ENCODE results near the gene MRPS30. TPM values are rescaled to one million over a fixed set of nuclear protein-coding genes. Genes with fewer than 3 reads are reported as not detected.

The MRPS30 gene
- total and polyA plus RNA-seq, 2 donors (not counting 1 experiment from before 2014, with no cell fraction given), result 25.1 to 74.0 TPM

DNA sequence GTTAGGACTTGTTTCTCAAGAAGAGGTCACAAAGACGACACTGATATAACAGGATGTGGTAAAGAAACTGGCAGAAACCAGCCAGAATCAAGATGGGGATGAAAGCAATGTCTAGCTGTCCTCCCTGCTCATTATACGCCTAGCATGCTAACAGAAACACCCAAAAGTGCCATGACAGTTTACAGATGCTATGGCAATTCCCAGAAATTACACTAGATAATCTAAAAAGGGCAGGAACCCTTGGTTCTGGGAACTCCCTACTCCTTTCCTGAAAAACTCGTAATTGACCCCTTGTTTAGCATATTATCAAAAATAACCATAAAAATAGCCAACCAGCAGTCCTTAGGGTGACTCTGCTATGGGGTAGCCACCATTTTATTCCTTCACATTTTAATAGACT lies 10.9 kb upstream of the MRPS30 start:
- Histone ChIP-seq H4K20me1 (ENCODE audit: control insufficient read depth, extremely low read depth, insufficient read depth, low read length) (no peaks in the 10 kb centered on the region), H3K4me2 (ENCODE audit: extremely low read depth, insufficient read depth, low read length) (no peak overlapping the region), H2AFZ (ENCODE audit: low read length) (no peak overlapping the region), H3K27me3 (ENCODE audit: control insufficient read depth, insufficient read depth, low read length) (no peaks in the 10 kb centered on the region), H3K4me1 (ENCODE audit: control insufficient read depth, extremely low read depth, insufficient read depth, low read length) (no peaks in the 10 kb centered on the region), H3K4me3 (replicated peaks in 1 of 4; ENCODE audit: control extremely low read depth in 1 of 4, insufficient read depth in 1 of 4, low read depth in 3 of 4, low read length in 4 of 4) (no peak overlapping the region), H3K9ac (ENCODE audit: insufficient read depth, low read length) (no peak overlapping the region), H3K9me3 (ENCODE audit: control insufficient read depth, insufficient read depth, low read depth, low read length) (no peaks in the 10 kb centered on the region), H3K36me3 (ENCODE audit: control insufficient read depth, insufficient read depth, low read length) (no peaks in the 10 kb centered on the region), H3K79me2 (ENCODE audit: control insufficient read depth, insufficient read depth, low read length) (no peaks in the 10 kb centered on the region), H3K27ac (ENCODE audit: insufficient read depth, low read length) (no peak overlapping the region)
- TF ChIP-seq, protein P1, sequence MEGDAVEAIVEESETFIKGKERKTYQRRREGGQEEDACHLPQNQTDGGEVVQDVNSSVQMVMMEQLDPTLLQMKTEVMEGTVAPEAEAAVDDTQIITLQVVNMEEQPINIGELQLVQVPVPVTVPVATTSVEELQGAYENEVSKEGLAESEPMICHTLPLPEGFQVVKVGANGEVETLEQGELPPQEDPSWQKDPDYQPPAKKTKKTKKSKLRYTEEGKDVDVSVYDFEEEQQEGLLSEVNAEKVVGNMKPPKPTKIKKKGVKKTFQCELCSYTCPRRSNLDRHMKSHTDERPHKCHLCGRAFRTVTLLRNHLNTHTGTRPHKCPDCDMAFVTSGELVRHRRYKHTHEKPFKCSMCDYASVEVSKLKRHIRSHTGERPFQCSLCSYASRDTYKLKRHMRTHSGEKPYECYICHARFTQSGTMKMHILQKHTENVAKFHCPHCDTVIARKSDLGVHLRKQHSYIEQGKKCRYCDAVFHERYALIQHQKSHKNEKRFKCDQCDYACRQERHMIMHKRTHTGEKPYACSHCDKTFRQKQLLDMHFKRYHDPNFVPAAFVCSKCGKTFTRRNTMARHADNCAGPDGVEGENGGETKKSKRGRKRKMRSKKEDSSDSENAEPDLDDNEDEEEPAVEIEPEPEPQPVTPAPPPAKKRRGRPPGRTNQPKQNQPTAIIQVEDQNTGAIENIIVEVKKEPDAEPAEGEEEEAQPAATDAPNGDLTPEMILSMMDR (conservative IDR thresholded peaks at IDR 0.05 in 1 of 2, IDR thresholded peaks at IDR 0.05 in 1 of 2; ENCODE audit: low read depth in 1 of 2, low read length in 2 of 2), result no peak
- no peak for TF ChIP-seq EZH2 (IDR thresholded peaks at IDR 0.05; ENCODE audit: low read length, missing control alignments)
- no peak for DNase-seq (ENCODE audit: low read depth in 2 of 2)

DNA sequence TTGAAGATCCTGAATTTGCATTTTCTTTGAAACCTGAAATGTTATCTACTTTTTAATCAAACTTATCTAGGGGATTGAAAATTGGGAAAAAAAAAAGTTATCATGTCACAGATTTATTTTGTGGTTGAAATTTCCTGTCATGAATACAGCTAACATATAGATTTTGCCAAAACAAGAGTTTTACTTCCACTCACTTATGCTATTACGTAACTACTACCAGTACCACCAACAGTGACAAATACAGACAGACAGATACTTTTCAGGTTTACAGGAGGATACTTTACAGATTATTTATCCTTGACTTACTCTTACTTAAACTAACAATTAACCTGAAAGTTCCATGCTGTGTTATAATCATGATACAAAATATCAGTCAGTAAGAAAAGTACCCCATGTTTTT lies 6.8 kb upstream of the MRPS30 start:
- Histone ChIP-seq H3K4me2 (ENCODE audit: extremely low read depth, insufficient read depth, low read length) (no peak overlapping the region), H2AFZ (ENCODE audit: low read length) (no peak overlapping the region), H3K9ac (ENCODE audit: insufficient read depth, low read length) (no peak overlapping the region), H3K9me3 (ENCODE audit: control insufficient read depth, insufficient read depth, low read depth, low read length) (no peaks in the 10 kb centered on the region), H3K36me3 (ENCODE audit: control insufficient read depth, insufficient read depth, low read length) (no peaks in the 10 kb centered on the region), H3K27ac (ENCODE audit: insufficient read depth, low read length) (no peak overlapping the region), H4K20me1 (ENCODE audit: control insufficient read depth, extremely low read depth, insufficient read depth, low read length) (no peaks in the 10 kb centered on the region), H3K4me3 (replicated peaks in 1 of 4; ENCODE audit: control extremely low read depth in 1 of 4, insufficient read depth in 1 of 4, low read depth in 3 of 4, low read length in 4 of 4) (no peak overlapping the region), H3K79me2 (ENCODE audit: control insufficient read depth, insufficient read depth, low read length) (no peaks in the 10 kb centered on the region), H3K4me1 (ENCODE audit: control insufficient read depth, extremely low read depth, insufficient read depth, low read length) (no peaks in the 10 kb centered on the region), H3K27me3 (ENCODE audit: control insufficient read depth, insufficient read depth, low read length) (no peaks in the 10 kb centered on the region)
- no peak for DNase-seq (ENCODE audit: low read depth in 2 of 2)
- TF ChIP-seq, protein P1 (conservative IDR thresholded peaks at IDR 0.05 in 1 of 2, IDR thresholded peaks at IDR 0.05 in 1 of 2; ENCODE audit: low read depth in 1 of 2, low read length in 2 of 2), result no peak
- no peak for TF ChIP-seq EZH2 (IDR thresholded peaks at IDR 0.05; ENCODE audit: low read length, missing control alignments)

DNA sequence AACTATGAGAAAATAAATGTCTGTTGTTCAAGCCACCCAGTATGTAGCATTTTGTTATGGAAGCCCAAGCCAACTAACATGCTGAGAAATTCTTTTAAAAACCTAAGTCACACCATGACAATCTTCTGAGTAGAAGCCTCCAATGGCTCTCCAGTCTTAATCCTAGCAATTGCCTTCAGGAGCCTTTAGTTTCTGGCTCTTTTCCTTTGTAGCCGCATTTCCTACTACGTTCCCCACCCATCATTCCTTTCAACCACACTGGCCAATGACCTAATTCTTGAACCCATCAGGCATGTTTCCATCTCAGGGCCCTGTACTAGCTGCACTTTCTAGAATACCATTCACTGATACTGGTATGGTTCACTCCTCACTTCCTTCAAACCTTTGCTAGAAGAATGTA lies 2.1 kb upstream of the MRPS30 start:
- no peak overlapping the region for H3K9ac ChIP-seq (ENCODE audit: insufficient read depth, low read length)
- H3K4me1 ChIP-seq (ENCODE audit: control insufficient read depth, extremely low read depth, insufficient read depth, low read length), result no peaks in the 10 kb centered on the region
- H3K4me3 ChIP-seq (replicated peaks in 1 of 4; ENCODE audit: control extremely low read depth in 1 of 4, insufficient read depth in 1 of 4, low read depth in 3 of 4, low read length in 4 of 4), result no peak overlapping the region
- H3K4me2 ChIP-seq (ENCODE audit: extremely low read depth, insufficient read depth, low read length), result no peak overlapping the region
- H3K79me2 ChIP-seq (ENCODE audit: control insufficient read depth, insufficient read depth, low read length), result peaks cover 27% of the 10 kb centered on the region
- H3K9me3 ChIP-seq (ENCODE audit: control insufficient read depth, insufficient read depth, low read depth, low read length), result no peaks in the 10 kb centered on the region
- H3K27ac ChIP-seq (ENCODE audit: insufficient read depth, low read length), result no peak overlapping the region
- H4K20me1 ChIP-seq (ENCODE audit: control insufficient read depth, extremely low read depth, insufficient read depth, low read length), result no peaks in the 10 kb centered on the region
- no peaks in the 10 kb centered on the region for H3K27me3 ChIP-seq (ENCODE audit: control insufficient read depth, insufficient read depth, low read length)
- no peak for DNase-seq (ENCODE audit: low read depth in 2 of 2)
- no peak overlapping the region for H2AFZ ChIP-seq (ENCODE audit: low read length)
- TF ChIP-seq, protein P1 (conservative IDR thresholded peaks at IDR 0.05 in 1 of 2, IDR thresholded peaks at IDR 0.05 in 1 of 2; ENCODE audit: low read depth in 1 of 2, low read length in 2 of 2), result no peak
- TF ChIP-seq EZH2 (IDR thresholded peaks at IDR 0.05; ENCODE audit: low read length, missing control alignments), result no peak
- no peaks in the 10 kb centered on the region for H3K36me3 ChIP-seq (ENCODE audit: control insufficient read depth, insufficient read depth, low read length)

All from fibroblast of lung (primary cell).